CD4-positive, alpha-beta T cell treated with Interleukin-15 for 1 hour (primary cell): ENCODE measurements around the gene ARMH4.

Experiments used
- DNase-seq: peaks from one replicate; pipeline ENCODE4 v3.0.0-alpha.2; 2020

Gene ARMH4

DNA sequence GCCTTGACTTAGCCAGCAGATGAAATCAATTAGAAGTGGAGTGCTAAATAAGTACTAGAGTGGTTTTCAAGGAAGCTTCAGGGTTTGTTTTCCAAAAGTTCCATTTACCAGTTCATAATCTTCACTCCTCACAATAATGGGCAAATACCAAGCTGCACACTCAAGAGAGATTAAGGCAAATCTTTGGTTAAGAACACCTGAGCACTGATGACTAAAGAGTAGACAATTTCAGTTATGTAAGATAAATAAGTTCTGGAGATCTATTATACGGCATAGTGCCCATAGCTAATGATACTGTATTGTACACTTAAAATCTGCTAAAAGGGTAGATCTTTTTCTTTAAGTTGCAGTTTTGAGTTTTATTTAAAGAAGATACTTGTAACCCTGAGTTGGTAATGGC, 125.0 kb downstream of the ARMH4 start:
- DNase-seq, result no peak

DNA sequence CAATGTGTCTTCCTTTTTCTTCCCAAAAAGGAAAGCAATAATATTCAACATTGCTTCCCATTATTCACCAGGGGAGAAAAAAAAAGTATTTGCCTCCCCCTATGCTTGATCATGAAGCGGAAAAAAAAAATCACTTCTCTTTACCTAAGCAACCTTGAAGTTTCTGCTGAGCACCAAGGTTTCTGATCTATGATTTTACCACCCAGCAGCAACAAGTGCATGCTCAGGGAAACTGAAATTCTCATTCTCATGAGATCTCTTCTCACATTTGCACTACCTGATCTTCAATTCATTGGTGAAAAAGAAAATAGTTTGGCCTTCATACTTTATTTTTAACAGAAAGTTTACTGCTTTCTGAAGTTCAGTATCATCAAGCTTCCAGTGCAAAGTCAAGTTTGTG, 125.8 kb downstream of the ARMH4 start:
- no peak for DNase-seq

- DNase-seq, result no peak
Observed at GRCh38 chr14:58014778-58015177, 137.2 kb downstream of the ARMH4 start.

DNA sequence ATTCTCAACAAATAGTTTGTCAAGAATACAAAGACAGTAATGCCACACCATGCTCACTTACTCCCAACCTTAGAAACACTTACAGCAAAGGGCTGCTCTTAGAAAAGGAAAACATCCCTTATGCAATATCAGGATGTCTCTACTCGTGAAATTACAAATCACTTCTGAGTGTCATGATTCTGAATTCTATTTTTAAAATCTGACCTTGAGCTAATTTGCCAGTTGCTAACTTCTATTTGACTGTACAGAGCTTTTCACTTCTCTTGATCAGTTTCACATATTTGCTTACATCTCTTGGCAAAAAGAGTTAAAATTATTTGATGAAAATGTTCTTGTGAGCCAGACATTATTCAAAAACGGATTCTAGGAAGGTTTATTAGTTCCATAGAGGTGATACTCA, 149.4 kb downstream of the ARMH4 start:
- DNase-seq, result no peak

- no peak for DNase-seq
Observed at GRCh38 chr14:57999979-58000378, 152.0 kb downstream of the ARMH4 start.

- no peak for DNase-seq
Observed at GRCh38 chr14:57999471-57999870, 152.5 kb downstream of the ARMH4 start.

DNA sequence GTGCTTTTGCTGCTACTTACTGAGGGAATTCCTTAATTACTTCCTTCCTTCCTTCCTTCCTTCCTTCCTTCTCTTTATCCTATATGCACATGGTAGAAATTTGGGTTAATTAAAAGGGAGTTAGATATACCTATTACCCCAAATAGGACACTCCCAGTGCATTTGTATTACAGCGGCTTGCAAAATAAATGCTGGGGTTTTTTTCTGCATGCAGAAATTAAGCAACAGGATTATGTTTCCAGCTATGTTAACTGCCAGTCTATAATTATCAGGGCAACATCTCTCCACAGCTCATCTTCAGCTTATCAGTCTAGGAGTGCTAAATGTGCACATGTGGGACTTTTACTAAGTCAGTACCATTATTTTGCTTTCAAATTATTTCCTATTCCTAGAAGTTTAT, 153.2 kb downstream of the ARMH4 start:
- no peak for DNase-seq

- DNase-seq, result no peak
Observed at GRCh38 chr14:57991353-57991752, 160.7 kb downstream of the ARMH4 start.

GRCh38 chr14:57988445-57988844, 163.6 kb downstream of the ARMH4 start:
- DNase-seq, result no peak

DNA sequence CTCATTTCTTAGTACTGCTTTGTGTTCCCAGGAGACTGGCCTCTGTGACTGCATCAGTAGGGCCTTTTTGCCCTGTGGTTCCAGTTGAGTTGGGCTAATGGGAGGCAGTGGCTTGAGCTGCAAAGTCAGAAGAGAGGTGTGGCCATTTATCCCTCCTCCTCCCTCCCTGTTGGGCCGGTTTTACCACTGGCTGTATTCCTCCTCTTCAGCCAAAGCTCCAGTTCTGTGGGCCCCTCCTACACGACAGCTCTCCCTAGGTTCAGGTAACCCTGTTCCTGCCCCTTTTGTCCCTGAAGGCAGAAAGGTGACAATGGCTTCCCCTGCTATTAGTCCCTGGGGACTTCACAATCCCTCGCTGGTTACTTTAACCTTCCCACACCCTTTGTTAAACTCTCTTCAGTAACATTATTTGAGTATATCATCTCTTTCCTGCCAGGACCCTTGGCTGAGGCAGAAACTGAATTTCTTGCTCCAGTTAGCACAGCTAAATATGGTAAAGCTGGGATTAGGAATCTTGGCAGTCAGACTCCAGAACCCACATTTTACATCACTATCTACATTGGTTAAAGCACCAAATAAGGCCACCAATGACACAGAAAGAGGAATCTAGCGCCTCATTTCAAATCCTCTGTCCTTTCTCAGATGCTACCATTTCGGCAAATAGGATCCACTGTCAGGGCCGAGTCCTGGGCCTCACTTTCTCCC, 164.3 kb downstream of the ARMH4 start:
- DNase-seq, result no peak

- DNase-seq, result no peak
Observed at GRCh38 chr14:57987051-57987450, 165.0 kb downstream of the ARMH4 start.

DNA sequence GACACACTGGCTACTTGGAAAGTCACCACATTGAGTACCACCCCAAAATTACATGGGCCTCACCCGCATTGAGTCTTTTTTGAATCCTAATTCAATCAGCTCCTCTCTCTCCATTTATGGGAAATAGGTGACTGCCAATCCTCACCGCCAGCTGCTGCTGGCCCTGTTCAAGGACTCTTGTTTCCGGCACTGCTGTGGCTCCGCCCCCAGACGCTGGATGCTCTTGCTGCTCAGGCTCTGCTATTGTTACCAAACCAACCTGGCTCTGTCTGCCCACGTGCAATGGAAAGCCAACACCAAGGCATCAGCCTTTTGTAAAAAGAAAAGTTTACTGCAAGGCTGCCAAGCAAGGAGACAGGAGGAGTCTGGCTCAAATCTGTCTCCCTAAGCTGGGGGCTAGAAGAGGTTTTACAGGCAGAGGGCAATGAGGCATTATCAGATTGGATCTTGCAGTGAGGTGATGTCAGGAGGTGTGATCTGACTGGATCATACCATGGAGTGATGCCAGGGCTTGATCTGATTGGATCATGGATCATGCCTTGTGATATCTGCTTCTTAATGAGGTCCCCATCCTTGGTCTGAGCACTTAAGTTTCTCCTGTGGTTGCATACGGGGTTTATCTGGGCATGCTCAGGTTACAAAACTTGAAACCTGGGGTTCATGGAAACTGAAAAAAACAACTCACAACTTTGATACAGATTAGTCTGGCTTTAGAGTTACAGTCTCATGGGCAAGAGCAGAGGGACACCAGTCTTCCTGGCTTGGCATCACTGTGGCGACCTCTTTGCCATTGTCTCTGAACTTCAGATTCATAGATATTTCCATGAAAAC, 169.0 kb downstream of the ARMH4 start:
- DNase-seq, result no peak

GRCh38 chr14:57981817-57982560, 170.0 kb downstream of the ARMH4 start:
- no peak for DNase-seq

DNA sequence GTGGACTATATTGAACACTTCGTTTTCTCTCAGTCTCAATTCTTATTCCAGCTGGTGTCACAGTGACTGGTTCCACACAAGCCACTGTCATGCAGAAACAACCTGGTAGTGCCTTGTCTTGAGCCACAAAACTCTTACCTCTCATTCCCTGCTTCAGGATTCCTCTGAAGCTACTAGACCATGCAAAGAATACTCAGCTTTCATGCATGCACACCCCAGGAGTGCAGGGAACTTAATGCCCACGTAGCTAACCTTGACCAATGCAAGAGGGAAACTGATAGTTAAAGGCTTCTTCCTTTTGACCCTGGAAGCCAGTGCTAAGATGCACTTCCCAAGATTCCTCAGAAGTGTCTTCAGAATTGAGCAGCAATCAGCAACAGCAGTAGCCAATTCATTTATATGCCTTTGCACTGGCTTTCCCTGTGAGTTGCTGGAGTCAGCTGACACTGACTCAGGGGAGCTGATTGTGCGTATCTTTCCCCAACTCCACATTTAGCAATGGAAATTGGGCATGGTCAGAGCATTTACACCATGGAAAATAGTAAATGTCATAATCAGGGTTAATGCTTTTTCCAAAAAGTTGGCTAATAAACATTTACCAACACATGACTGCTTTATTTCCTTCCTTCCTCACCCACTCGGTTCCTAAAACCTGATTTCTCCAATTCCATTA, 172.5 kb downstream of the ARMH4 start:
- no peak for DNase-seq

- no peak for DNase-seq
Observed at GRCh38 chr14:57976701-57977100, 175.3 kb downstream of the ARMH4 start.

DNA sequence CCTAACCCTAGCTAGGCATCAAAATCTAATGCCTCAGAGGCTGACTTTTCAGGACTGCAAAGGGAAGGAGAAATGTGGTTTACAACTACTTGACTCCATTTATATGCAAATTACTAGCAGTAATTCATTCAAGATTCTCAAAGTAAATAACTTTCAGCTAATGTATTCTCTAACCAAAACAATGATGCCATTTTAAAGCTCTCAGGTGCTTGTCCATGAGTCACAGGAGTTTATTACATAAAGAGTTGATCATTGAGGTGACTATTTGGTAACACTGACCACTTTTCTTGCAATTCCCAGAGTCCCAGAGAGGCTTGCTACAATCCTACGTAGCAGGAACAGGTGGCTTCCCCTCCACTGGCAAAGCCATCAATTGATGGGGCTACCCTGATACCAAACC, 177.1 kb downstream of the ARMH4 start:
- no peak for DNase-seq

DNA sequence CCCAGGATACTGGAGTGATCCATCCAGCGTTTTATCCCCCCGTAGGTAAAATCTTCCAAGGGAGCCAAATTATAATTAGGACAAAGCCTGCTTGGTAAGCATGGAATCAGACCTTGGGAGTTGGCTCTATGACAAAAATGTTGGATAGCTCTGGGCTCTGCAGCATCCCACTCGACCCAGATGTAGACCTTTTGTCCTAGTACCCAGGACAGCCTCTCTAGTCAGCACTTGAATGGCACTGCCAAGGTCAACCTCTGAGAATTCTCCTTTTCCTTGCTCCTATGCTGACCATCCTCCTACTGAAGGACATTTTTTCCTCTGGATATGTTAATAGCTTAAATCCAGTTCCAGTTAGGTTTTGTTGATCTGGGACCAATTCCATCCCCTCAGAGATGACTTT, 181.4 kb downstream of the ARMH4 start:
- no peak for DNase-seq

DNA sequence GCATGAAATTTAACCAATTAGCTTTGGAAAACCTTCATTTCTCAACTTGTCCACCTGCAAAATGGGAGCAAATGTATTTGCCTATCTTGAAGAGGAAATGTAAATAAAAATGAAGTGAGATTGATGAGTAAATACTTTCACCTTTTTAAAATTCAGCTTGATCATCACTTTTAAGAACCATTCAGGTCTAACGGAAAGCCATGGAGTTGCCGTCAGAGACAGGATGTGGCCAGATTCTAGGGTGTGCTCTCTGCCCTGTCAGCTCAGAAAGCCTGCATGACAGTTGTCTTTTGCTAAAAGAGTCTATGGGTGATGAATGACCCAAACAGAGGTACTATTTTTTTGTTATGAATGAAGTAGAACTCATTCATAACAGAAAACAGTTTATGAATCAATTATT, 181.8 kb downstream of the ARMH4 start:
- DNase-seq, result no peak

GRCh38 chr14:57963071-57963470, 188.9 kb downstream of the ARMH4 start:
- DNase-seq, result no peak

GRCh38 chr14:57962325-57963035, 189.5 kb downstream of the ARMH4 start:
- DNase-seq, result no peak

- DNase-seq, result no peak
Observed at GRCh38 chr14:57961786-57962060, 190.3 kb downstream of the ARMH4 start.

- no peak for DNase-seq
Observed at GRCh38 chr14:57960946-57961785, 190.8 kb downstream of the ARMH4 start.
